Lower leg skin (tissue), 4 donors: ENCODE data around the gene STARD5. TPM values are rescaled to one million over a fixed set of nuclear protein-coding genes. Genes with fewer than 3 reads are reported as not detected.

Source experiments
- DNase-seq, 2 donors: peaks; one replicate each; pipeline ENCODE4 v3.0.0-alpha.2; 2019; ENCODE audit warnings: low spot score in 2 of 2
- H3K4me3 ChIP-seq: fragments of 200-600 bp; sonication (generic); 2 replicates; pipeline ENCODE4 v1.5.1; 2017; ENCODE audit warnings: mild to moderate bottlenecking, low read depth; ENCODE audit not compliant: poor library complexity, severe bottlenecking
- CTCF ChIP-seq, 3 donors: fragments of 450-650 bp; IDR thresholded peaks; one replicate each; pipeline ENCODE4 v1.5.1; 2016; ENCODE audit warnings: antibody characterized with exemption in 3 of 3, mild to moderate bottlenecking in 3 of 3, moderate library complexity in 2 of 3
- POLR2A ChIP-seq, 2 donors: fragments of 450-650 bp; IDR thresholded peaks; one replicate each; pipeline ENCODE4 v1.6.1; 2016 to 2017; ENCODE audit warnings: antibody characterized with exemption in 2 of 2, mild to moderate bottlenecking in 1 of 2, moderate library complexity in 1 of 2
- whole genome bisulfite sequencing, 2 donors: methylation state at CpG; one replicate each; pipeline ENCODE4 v1.1.5; 2018; 5-methylcytosine and 5-hydroxymethylcytosine counted together
- intact Hi-C: fragments of 100-400 bp; cut with DNase I; formaldehyde crosslinking; loops from one replicate; pipeline ENCODE4 v1.15.0; 2023; ENCODE audit warnings: low total_unique reads
- total RNA-seq, 4 donors: library from RNA; depleted of rRNA; stranded (reverse); fragments of >200 nt; gene quantifications; one replicate each; pipeline ENCODE4 v1.1.0, GENCODE V29; 2016

The STARD5 gene
- total RNA-seq, 4 donors from 2014 or later, result 57.0 to 108 (median 92.7) TPM

DNA sequence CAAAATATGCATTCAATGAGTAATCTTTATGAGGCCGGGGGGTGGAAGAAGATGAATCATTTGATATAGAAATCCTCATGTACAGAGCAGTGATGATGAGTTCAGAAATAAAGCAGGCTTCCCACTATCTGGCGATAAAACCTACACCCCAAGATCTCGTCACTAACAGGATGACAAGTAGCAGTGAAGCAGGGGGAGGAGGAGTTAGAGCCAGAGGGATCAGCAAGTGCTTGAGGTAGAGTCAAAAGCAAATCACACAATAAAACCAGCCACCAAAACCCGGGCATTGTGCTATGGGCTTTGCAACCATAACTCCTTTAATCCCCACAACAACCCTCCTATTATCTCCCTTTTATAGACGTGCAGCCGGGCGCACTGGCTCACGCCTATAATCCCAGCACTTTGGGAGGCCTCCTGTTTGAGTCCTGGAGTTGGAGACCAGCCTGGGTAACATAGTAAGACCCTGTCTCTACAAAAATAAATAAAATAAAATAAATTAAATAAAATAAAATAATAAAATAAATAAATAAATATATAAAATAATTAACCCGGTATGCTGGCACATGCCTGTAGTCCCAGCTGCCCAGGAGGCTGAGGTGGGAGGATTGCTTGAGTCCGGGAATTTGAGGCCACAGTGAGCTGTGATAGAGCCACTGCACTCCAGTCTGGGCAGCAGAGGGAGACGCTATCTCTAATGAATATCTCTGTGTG, 53.0 kb downstream of the STARD5 start:
- no peak overlapping the region for H3K4me3 ChIP-seq
- intact Hi-C loops, result no loop called here
- DNase-seq, result peak in 1 of 2 donors; percentile 60
- TF ChIP-seq CTCF (IDR thresholded peaks at IDR 0.05), result no peak
- no peak for TF ChIP-seq POLR2A (IDR thresholded peaks at IDR 0.05)
- 90% methylated on average over 11 of the region's 11 CpGs for WGBS, 2 donors

- intact Hi-C loops, result no loop called here
- no peak for TF ChIP-seq POLR2A (IDR thresholded peaks at IDR 0.05)
- TF ChIP-seq CTCF (IDR thresholded peaks at IDR 0.05), result no peak
- WGBS, 2 donors, result 74 to 80% methylated on average over 3 of the region's 3 CpGs
- no peak overlapping the region for H3K4me3 ChIP-seq
- DNase-seq, result peak in 1 of 2 donors; percentile 62
Observed at GRCh38 chr15:81270188-81270587, 53.8 kb downstream of the STARD5 start.

- TF ChIP-seq CTCF (IDR thresholded peaks at IDR 0.05) (no peak), POLR2A (IDR thresholded peaks at IDR 0.05) (no peak)
- H3K4me3 ChIP-seq, result no peak overlapping the region
- intact Hi-C loops, result loop anchor here (5.0 kb wide), 1 partner anchor 162 kb away; no protein-coding TSS in a partner anchor
- 88 to 89% methylated on average over 10 of the region's 10 CpGs for WGBS, 2 donors
- DNase-seq, result peak in 1 of 2 donors; percentile 62
Observed at GRCh38 chr15:81268881-81269601, 54.9 kb downstream of the STARD5 start.

DNA sequence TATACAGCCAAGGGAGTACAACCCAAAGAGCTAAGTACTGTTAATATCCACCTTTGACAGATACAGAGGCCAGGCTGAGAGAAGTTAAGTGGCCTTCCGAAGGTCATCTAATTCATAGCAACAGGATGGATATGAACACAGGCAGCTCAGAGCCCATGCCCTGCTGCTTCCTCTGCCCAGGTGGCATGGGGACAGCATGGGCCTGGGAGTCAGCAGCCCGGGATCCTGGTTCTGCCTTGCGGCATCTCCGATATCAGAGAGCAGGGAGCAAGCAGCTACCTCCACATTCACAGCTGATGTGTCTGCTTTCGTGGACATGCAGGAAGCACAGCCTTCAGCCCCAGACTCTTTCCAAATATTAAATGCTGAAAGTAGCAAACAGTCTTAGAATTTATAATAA, 55.6 kb downstream of the STARD5 start:
- intact Hi-C loops, result loop anchor here (5.0 kb wide), 1 partner anchor 161 kb away; no protein-coding TSS in a partner anchor

More for the DNA sequence above, 55.6 kb downstream of the STARD5 start:
- no peak overlapping the region for H3K4me3 ChIP-seq
- TF ChIP-seq POLR2A (IDR thresholded peaks at IDR 0.05) (no peak), CTCF (IDR thresholded peaks at IDR 0.05) (no peak)
- WGBS, 2 donors, result 95 to 98% methylated on average over 5 of the region's 5 CpGs
- no peak for DNase-seq
